ENCODE data around the gene DLL1.

DNA sequence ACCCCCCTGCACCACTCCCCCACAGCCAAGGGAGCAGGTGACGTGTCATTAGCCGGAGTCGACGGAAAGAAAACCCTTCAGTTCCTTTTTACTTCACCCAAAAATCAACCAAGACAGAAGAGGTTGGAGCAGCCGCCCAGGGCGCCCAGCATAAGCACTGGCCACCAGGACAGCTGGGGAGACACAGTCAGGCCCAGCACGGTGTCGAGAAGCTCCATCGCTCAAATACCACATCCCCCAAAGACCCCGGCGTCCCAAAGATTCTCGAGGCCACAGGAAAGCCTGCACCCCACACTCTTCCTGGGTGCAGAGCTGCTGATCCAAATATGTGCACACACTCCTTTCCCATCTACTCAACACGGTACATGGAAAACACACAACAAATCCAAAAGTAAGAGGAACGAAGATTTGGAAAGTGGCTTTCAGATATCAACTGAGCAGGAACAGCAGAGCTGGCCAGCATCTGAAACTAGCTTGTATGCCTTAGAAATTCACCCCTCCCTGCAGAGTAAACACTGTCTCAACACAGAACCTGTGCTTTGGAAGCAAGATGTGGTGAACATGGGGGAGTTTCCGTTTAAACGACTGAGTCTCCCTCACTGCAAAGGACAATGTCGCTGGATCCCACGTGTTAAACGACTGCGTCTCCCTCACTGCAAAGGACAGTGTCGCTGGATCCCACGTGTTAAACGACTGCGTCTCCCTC is 54.6 kb downstream of the DLL1 start:
- TF ChIP-seq CTCF (IDR thresholded peaks at IDR 0.05), result no peak
- no peak for TF ChIP-seq POLR2A (IDR thresholded peaks at IDR 0.05)

Data from body of pancreas (tissue), 4 donors.